ENCODE data around the gene PRRT2.

The PRRT2 gene

DNA sequence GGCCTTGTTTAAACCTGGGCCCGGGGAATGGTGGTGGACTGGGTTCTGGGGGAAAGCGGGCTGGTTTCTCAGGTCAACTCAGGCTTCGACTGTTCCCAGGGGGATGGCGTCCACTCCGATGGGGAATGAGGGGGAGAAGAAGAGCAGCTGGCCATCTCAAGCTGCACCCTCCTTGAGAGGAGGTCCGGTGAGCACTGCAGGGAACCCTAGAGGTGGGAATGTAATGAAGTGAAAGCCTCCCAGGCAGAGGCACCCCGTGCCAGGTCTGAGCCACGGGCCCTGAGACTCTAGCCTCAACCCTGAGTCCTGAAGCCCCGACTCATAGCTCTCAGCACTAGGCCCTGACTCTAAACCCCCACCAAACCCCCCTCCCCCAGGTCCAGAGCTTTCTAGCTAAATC lies 52.2 kb downstream of the PRRT2 start:
- no peak for DNase-seq

All from NCI-H2107 (cell line).